Measurements from ENCODE around the gene NFILZ.

NFILZ gene

DNA sequence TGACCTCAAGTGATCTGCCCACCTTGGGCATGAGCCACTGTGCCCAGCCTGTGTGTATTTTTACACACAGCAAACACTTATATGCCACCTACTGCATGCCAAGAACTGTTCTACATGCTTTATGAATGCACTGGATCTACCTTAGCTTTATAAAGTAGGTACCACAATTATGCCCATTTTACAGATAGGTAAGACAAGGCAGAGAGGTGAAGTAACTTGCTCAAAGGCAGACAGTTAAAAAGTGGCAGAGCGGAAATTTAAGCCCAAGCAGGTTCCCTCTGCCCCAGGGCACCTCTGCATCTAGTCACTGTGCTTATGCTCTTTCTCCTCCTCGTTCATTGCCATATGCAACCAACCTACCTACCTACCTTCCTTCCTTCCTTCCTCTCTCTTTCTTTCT, 30.4 kb upstream of the NFILZ start:
- Histone ChIP-seq H3K4me3 (no peak overlapping the region), H3K9me3 (peaks cover 0 to 3% (median 0%) of the 10 kb centered on the region in 3 donors), H3K27ac (no peak overlapping the region), H3K27me3 (no peaks in the 10 kb centered on the region), H3K36me3 (peaks cover 75 to 97% (median 90%) of the 10 kb centered on the region in 3 donors), H3K4me1 (peaks cover 0 to 6% (median 2%) of the 10 kb centered on the region in 4 donors)
- TF ChIP-seq, protein P1, sequence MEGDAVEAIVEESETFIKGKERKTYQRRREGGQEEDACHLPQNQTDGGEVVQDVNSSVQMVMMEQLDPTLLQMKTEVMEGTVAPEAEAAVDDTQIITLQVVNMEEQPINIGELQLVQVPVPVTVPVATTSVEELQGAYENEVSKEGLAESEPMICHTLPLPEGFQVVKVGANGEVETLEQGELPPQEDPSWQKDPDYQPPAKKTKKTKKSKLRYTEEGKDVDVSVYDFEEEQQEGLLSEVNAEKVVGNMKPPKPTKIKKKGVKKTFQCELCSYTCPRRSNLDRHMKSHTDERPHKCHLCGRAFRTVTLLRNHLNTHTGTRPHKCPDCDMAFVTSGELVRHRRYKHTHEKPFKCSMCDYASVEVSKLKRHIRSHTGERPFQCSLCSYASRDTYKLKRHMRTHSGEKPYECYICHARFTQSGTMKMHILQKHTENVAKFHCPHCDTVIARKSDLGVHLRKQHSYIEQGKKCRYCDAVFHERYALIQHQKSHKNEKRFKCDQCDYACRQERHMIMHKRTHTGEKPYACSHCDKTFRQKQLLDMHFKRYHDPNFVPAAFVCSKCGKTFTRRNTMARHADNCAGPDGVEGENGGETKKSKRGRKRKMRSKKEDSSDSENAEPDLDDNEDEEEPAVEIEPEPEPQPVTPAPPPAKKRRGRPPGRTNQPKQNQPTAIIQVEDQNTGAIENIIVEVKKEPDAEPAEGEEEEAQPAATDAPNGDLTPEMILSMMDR (IDR thresholded peaks at IDR 0.05): no peak
- no peak for DNase-seq
- intact Hi-C loops (cut with DNase I; ENCODE audit: low total_unique reads): no loop called here

- H3K27ac ChIP-seq: no peak overlapping the region
- H3K4me1 ChIP-seq: peaks cover 0 to 3% (median 0%) of the 10 kb centered on the region in 4 donors
- TF ChIP-seq, protein P1 (IDR thresholded peaks at IDR 0.05): no peak
- H3K9me3 ChIP-seq: peaks cover 0 to 5% (median 0%) of the 10 kb centered on the region in 3 donors
- peaks cover 70 to 96% (median 90%) of the 10 kb centered on the region in 3 donors for H3K36me3 ChIP-seq
- no peak for DNase-seq
- no peaks in the 10 kb centered on the region for H3K27me3 ChIP-seq
- intact Hi-C loops (cut with DNase I; ENCODE audit: low total_unique reads): no loop called here
- no peak overlapping the region for H3K4me3 ChIP-seq
Observed at GRCh38 chr19:8600816-8601215, 29.6 kb upstream of the NFILZ start.

- Histone ChIP-seq H3K27ac (no peak overlapping the region), H3K36me3 (peaks cover 64 to 86% (median 80%) of the 10 kb centered on the region in 3 donors)
- intact Hi-C loops (cut with DNase I; ENCODE audit: low total_unique reads): no loop called here
Observed at GRCh38 chr19:8601796-8602195, 28.6 kb upstream of the NFILZ start.

DNA sequence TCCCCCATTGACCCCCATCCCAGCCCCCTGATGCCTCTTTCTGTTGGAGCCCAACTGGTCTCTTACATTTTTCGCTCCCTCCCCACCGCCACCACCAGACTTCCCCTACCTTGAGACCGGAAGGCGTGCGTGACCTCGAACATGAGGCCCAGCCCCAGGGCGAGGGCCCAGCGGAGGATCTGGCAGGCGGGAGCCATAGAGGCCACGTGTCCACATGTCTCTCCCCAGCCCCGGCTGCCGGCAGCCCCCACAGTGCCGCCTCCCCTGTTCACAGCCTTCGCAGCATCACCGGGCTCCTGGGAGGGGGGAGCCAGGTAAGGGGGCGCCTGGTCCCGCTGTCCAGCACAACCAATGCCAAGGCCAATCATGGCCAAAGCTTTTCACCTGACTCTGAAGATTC, 24.9 kb upstream of the NFILZ start:
- no peak for DNase-seq
- Histone ChIP-seq H3K9me3 (peaks cover 0 to 5% (median 0%) of the 10 kb centered on the region in 3 donors), H3K27ac (no peak overlapping the region), H3K4me3 (no peak overlapping the region), H3K27me3 (no peaks in the 10 kb centered on the region), H3K36me3 (peaks cover 40 to 50% (median 49%) of the 10 kb centered on the region in 3 donors), H3K4me1 (peaks cover 0 to 36% (median 25%) of the 10 kb centered on the region in 4 donors)
- intact Hi-C loops (cut with DNase I; ENCODE audit: low total_unique reads): no loop called here
- TF ChIP-seq, protein P1 (IDR thresholded peaks at IDR 0.05): no peak

More at GRCh38 chr19:8601796-8602195, 28.6 kb upstream of the NFILZ start:
- Histone ChIP-seq H3K27me3 (no peaks in the 10 kb centered on the region), H3K4me1 (peaks cover 0 to 13% (median 4%) of the 10 kb centered on the region in 4 donors), H3K4me3 (no peak overlapping the region), H3K9me3 (peaks cover 0 to 5% (median 0%) of the 10 kb centered on the region in 3 donors)
- TF ChIP-seq, protein P1 (IDR thresholded peaks at IDR 0.05): no peak
- no peak for DNase-seq

DNA sequence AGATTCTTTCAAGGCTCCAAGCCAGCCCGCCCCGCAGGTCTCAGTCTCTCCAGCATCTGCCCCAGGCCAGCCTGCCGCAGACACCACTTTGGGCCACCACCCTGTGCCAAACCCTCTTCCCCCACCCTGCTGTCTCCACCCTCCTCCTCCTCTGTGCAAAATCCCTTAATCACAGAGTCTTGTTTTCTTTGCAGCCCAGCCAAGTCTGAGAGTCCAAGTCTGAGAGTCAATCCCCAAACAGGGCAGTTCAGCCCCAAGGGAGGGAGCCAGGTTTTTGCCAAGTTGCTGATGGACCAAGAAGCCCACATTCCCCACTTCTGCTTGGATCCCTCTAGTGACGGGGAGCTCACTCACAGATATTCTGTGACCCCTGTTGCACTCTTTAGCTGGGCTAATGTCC, 23.0 kb upstream of the NFILZ start:
- DNase-seq: peak; percentile 80 to 95
- intact Hi-C loops (cut with DNase I; ENCODE audit: low total_unique reads): no loop called here
- no peaks in the 10 kb centered on the region for H3K27me3 ChIP-seq
- TF ChIP-seq, protein P1 (IDR thresholded peaks at IDR 0.05): no peak
- peak overlapping the region; percentile 87 to 89 for H3K27ac ChIP-seq
- H3K4me3 ChIP-seq: no peak overlapping the region
- peaks cover 0 to 51% (median 32%) of the 10 kb centered on the region in 4 donors for H3K4me1 ChIP-seq
- H3K36me3 ChIP-seq: peaks cover 24 to 31% (median 31%) of the 10 kb centered on the region in 3 donors
- H3K9me3 ChIP-seq: peaks cover 0 to 5% (median 0%) of the 10 kb centered on the region in 3 donors

DNA sequence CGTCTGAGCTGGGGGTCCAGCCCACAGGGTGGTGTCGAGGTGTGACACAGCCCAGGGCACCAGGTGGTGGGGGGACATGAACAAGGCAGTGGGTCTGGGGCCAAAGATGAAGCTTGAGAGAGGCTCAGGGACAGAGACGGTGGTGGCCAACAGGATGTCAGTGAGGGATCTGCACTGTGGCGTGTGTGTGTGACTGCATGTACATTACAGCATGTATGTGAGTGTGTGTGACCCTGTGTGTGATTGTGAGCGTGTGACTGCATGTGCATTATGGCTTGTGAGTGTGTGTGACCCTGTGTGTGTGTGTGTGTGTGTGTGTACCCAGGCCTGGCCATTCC, 21.5 kb upstream of the NFILZ start:
- Histone ChIP-seq H3K36me3 (peaks cover 10 to 16% (median 16%) of the 10 kb centered on the region in 3 donors), H3K4me3 (peak overlapping the region; percentile 82 to 86), H3K4me1 (peaks cover 0 to 51% (median 32%) of the 10 kb centered on the region in 4 donors), H3K27me3 (no peaks in the 10 kb centered on the region), H3K27ac (peak overlapping the region; percentile 87 to 89), H3K9me3 (peaks cover 0 to 5% (median 0%) of the 10 kb centered on the region in 3 donors)
- DNase-seq: no peak
- TF ChIP-seq, protein P1 (IDR thresholded peaks at IDR 0.05): no peak
- intact Hi-C loops (cut with DNase I; ENCODE audit: low total_unique reads): no loop called here
